ENCODE data around the gene NPY2R.

- TF ChIP-seq EZH2 (IDR thresholded peaks at IDR 0.05; ENCODE audit: borderline replicate concordance, low read length) (no peak), CTCF (IDR thresholded peaks at IDR 0.05; ENCODE audit: low read length) (no peak)
These were observed 36.7 kb downstream of the NPY2R start for GRCh38 chr4:155245105-155245504.
